ENCODE results near the gene KISS1R.

KISS1R gene

DNA sequence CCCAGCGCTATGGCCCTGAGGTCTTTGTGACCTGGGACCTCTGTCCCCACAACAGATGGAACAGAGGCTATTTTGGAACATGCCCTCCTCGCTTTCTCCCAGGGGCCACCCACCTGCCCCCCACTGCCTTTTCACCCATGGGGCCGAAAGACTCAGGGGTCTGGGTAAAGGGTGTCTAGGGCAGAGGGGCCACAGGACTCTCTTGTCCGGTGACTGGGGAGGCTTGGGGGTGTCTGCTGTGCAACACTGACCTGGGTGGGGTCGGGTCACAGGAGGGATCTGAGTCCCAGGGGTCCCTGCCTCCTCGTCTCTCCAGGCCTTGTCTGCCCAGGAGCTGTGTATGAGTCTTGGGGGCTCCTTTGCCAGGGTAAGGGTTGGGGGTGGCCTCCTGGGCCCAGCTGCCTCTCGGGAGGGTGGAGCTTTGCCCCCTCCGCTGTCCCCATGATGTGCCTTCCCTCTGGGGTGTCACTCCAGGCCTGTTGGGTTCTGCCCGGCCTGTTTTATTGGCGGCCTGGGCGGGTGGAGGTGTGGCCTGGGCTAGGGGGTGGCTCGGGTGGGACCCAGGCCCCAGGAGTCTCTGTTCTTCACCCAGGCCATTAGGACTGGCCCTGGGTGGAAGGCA lies 10.8 kb downstream of the KISS1R start:
- FAIRE-seq (no peak), DNase-seq (ENCODE audit: insufficient read length, low spot score) (no peak)
- no peak for TF ChIP-seq TAF1 (IDR thresholded peaks at IDR 0.05; ENCODE audit: low read depth, low read length)
- TF ChIP-seq POU2F2 (IDR thresholded peaks at IDR 0.05; ENCODE audit: low read depth, low read length), result no peak
- TF ChIP-seq POLR2AphosphoS5 (IDR thresholded peaks at IDR 0.05; ENCODE audit: low read depth, low read length), result no peak
- no peak for TF ChIP-seq POLR2A (IDR thresholded peaks at IDR 0.05; ENCODE audit: low read depth, low read length)
- no peak for TF ChIP-seq PAX5 (IDR thresholded peaks at IDR 0.05; ENCODE audit: insufficient read depth, low read length, severe bottlenecking)
- no peak for TF ChIP-seq SPI1 (IDR thresholded peaks at IDR 0.05; ENCODE audit: low read depth, low read length)

DNA sequence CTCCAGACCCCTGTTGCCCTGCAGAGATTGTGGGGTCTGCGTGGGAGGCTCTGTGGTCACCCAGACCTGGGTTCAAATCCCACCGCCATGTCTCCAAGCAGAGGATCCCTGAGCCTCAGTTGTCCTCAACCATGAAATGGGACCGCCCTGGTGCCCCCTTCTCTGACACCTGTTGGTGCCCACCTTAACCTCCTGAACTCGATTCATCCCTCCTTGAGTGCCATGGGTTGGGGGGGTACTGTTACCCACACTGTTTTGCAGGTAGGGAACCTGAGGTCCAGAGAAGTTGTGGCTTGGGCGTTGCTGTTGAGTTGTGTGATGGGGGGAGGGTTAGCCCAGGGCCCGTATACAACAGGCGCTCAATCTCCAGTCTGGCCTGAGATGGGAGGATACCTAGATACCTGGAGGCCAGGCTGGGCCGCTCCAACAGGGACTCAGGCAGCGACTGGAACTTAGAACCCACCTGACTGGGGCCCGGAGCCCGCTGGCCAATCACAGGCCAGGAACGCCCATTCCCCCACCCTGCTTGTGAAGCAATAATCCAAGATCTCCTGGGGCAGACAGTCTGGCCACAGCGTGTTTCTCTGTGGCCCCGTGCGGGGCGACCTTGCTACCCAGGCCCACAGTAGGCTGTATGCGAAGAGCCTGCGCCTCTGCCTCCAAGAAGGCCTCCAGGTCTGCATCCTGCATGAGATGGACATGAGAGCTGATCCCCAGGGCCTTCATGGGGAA lies 11.5 kb downstream of the KISS1R start:
- FAIRE-seq (no peak), DNase-seq (ENCODE audit: insufficient read length, low spot score) (no peak)
- TF ChIP-seq POU2F2 (IDR thresholded peaks at IDR 0.05; ENCODE audit: low read depth, low read length), result no peak
- no peak for TF ChIP-seq SPI1 (IDR thresholded peaks at IDR 0.05; ENCODE audit: low read depth, low read length)
- TF ChIP-seq POLR2A (IDR thresholded peaks at IDR 0.05; ENCODE audit: low read depth, low read length), result no peak
- no peak for TF ChIP-seq PAX5 (IDR thresholded peaks at IDR 0.05; ENCODE audit: insufficient read depth, low read length, severe bottlenecking)
- TF ChIP-seq TAF1 (IDR thresholded peaks at IDR 0.05; ENCODE audit: low read depth, low read length), result no peak
- TF ChIP-seq POLR2AphosphoS5 (IDR thresholded peaks at IDR 0.05; ENCODE audit: low read depth, low read length), result no peak

DNA sequence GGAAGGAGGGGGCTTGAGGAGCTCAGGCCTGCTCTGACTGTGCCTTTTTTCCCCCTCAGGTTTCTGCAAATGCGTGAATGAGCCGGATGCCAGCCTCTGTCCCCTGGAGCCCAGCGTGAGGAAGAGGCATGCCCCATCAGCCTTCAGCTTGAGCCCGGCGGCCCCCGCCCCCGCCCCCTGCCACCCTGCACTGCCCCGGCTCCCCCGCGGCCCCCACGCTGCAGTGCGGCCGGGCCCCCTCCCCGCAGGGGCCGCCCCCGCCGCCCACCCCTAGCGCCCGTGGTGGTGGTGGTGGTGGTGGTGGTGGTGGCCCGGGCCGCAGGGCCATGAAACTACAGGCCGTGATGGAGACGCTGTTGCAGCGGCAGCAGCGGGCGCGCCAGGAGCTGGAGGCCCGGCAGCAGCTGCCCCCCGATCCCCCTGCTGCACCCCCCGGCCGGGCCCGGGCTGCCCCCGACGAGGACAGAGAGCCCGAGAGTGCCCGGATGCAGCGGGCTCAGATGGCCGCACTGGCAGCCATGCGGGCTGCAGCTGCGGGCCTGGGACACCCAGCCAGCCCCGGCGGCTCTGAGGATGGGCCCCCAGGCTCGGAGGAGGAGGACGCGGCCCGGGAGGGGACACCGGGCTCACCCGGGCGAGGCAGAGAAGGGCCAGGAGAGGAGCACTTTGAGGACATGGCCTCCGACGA lies 12.2 kb downstream of the KISS1R start:
- no peak for FAIRE-seq
- no peak for DNase-seq (ENCODE audit: insufficient read length, low spot score)
- TF ChIP-seq POLR2A (IDR thresholded peaks at IDR 0.05; ENCODE audit: low read depth, low read length) (no peak), POLR2AphosphoS5 (IDR thresholded peaks at IDR 0.05; ENCODE audit: low read depth, low read length) (no peak), SPI1 (IDR thresholded peaks at IDR 0.05; ENCODE audit: low read depth, low read length) (no peak), TAF1 (IDR thresholded peaks at IDR 0.05; ENCODE audit: low read depth, low read length) (no peak), POU2F2 (IDR thresholded peaks at IDR 0.05; ENCODE audit: low read depth, low read length) (no peak), PAX5 (IDR thresholded peaks at IDR 0.05; ENCODE audit: insufficient read depth, low read length, severe bottlenecking) (no peak)

DNA sequence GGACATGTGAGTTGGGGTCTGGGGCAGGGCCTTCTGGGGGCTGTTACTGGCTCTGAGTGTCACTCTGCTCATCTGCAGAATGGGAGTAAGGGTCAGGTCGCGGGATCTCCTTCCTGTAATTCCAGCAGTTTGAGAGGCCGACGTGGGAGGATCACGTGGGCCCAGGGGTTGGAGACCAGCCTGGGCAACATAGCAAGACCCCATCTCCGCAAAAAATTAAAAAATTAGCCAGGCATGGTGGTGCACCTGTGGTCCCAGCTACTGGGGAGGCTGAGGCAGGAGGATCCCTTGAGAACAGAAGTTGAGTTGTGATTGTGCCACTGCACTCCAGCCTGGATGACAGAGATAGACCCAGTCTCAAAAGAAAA lies 12.7 kb downstream of the KISS1R start:
- FAIRE-seq, result no peak
- no peak for TF ChIP-seq TAF1 (IDR thresholded peaks at IDR 0.05; ENCODE audit: low read depth, low read length)
- TF ChIP-seq POLR2AphosphoS5 (IDR thresholded peaks at IDR 0.05; ENCODE audit: low read depth, low read length), result no peak
- TF ChIP-seq PAX5 (IDR thresholded peaks at IDR 0.05; ENCODE audit: insufficient read depth, low read length, severe bottlenecking), result no peak

DNA sequence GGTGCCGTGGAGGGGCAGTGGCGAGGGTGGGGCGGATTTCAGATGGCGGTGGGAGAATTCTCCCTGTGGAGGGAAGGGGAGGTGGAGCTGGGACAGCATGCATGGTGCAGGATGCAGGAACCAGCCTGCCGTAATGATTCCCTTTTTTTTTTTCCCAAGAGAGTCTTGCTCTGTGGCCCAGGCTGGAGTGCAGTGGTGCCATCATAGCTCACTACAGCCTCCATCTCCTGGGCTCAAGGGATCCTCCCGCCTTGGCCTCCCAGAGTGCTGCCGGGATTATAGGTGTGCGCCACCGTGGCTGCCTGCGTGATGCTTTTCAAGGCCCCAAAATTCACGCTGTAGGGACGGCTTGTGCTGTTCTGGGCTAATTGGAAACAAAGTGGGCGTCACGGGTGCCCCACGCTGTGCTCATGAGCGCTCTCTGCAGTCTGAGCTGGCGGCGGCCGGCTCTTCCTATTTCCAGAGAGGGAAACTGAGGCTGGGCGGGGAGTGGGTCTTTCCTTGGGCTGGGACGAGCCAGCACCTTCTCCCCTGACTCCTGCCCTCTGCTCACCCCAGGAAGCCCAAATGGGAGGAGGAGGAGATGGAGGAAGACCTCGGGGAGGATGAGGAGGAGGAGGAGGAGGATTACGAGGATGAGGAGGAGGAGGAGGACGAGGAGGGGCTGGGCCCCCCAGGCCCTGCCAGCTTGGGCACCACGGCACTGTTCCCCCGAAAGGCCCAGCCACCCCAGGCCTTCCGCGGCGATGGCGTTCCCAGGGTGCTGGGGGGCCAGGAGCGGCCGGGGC lies 14.9 kb downstream of the KISS1R start:
- no peak for DNase-seq (ENCODE audit: insufficient read length, low spot score)
- TF ChIP-seq PAX5 (IDR thresholded peaks at IDR 0.05; ENCODE audit: insufficient read depth, low read length, severe bottlenecking) (no peak), SPI1 (IDR thresholded peaks at IDR 0.05; ENCODE audit: low read depth, low read length) (no peak), TAF1 (IDR thresholded peaks at IDR 0.05; ENCODE audit: low read depth, low read length) (no peak), POLR2AphosphoS5 (IDR thresholded peaks at IDR 0.05; ENCODE audit: low read depth, low read length) (no peak), POLR2A (IDR thresholded peaks at IDR 0.05; ENCODE audit: low read depth, low read length) (no peak), POU2F2 (IDR thresholded peaks at IDR 0.05; ENCODE audit: low read depth, low read length) (no peak)
- FAIRE-seq, result no peak

More for the DNA sequence above, 12.7 kb downstream of the KISS1R start:
- DNase-seq (ENCODE audit: insufficient read length, low spot score), result no peak

DNA sequence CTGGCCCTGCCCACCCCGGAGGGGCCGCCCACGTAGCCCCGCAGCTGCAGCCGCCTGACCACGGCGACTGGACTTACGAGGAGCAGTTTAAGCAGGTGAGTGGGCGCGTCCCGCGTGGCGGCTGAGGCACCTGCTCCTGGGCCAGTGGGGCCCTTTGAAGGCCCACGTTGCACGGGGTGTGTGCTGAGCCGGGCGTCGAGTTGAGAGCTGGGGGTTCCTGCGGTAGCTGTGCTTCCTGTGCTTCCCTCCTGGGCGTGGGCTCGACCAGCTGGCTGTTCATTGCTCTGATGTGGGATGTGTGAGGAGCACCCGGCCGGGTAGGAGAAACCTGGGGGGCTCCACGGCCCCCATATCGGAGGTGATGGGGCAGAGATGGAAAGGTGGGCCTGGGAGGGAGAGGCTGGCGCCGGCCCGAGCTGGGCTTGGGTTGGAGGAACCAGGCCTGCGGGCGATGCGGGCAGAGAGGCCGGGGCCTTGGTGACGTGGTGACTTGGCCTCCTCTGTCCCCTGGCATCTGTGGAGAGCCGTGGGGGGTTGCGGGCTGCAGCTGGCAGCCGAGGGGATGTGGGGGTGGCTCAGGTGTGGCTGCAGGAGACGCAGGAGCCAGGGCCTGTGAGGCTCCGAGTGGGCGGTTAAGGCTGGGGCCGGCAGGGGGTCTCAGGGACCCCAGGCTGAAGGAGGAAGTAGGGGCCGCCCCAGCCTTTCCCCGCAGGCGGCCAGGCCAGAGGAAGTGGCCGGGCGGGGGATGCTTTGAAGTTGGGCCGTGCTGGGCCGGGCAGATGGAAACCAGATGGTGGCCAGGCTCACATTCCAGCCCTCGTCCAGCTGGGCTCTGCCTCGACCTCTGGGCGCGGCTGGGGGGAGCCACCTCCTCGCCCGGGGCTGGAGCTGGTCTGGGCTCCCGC lies 15.8 kb downstream of the KISS1R start:
- FAIRE-seq (peak; percentile 88), DNase-seq (ENCODE audit: insufficient read length, low spot score) (no peak)
- TF ChIP-seq PAX5 (IDR thresholded peaks at IDR 0.05; ENCODE audit: insufficient read depth, low read length, severe bottlenecking), result no peak
- TF ChIP-seq POLR2A (IDR thresholded peaks at IDR 0.05; ENCODE audit: low read depth, low read length), result no peak
- TF ChIP-seq TAF1 (IDR thresholded peaks at IDR 0.05; ENCODE audit: low read depth, low read length), result peak; percentile 37; the same call in 1 of the 2 replicates
- peak; percentile 56 for TF ChIP-seq SPI1 (IDR thresholded peaks at IDR 0.05; ENCODE audit: low read depth, low read length)
- TF ChIP-seq POU2F2 (IDR thresholded peaks at IDR 0.05; ENCODE audit: low read depth, low read length), result peak; percentile 28; the same call in 1 of the 2 replicates
- no peak; the same call in 1 of the 2 replicates for TF ChIP-seq POLR2AphosphoS5 (IDR thresholded peaks at IDR 0.05; ENCODE audit: low read depth, low read length)

DNA sequence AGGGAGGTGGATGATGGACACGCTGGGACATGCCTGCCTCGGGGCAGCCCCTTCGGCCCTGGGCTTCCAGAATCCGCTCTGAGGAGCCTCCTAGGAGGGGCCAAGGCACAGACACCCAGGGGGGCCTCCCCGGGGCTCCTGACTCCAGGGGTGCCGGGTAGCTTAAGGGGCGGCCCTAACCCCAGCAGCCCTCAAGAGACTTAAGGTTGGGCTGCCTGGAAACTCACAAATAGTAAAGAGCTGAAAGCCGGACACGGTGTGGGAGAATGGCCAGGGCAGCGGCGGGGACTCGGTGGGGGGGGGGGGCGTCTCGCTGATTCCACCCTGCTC lies 16.4 kb downstream of the KISS1R start:
- no peak for DNase-seq (ENCODE audit: insufficient read length, low spot score)
- FAIRE-seq, result no peak
- TF ChIP-seq POLR2AphosphoS5 (IDR thresholded peaks at IDR 0.05; ENCODE audit: low read depth, low read length) (no peak), PAX5 (IDR thresholded peaks at IDR 0.05; ENCODE audit: insufficient read depth, low read length, severe bottlenecking) (no peak), POLR2A (IDR thresholded peaks at IDR 0.05; ENCODE audit: low read depth, low read length) (no peak), TAF1 (IDR thresholded peaks at IDR 0.05; ENCODE audit: low read depth, low read length) (no peak), SPI1 (IDR thresholded peaks at IDR 0.05; ENCODE audit: low read depth, low read length) (no peak), POU2F2 (IDR thresholded peaks at IDR 0.05; ENCODE audit: low read depth, low read length) (no peak)

DNA sequence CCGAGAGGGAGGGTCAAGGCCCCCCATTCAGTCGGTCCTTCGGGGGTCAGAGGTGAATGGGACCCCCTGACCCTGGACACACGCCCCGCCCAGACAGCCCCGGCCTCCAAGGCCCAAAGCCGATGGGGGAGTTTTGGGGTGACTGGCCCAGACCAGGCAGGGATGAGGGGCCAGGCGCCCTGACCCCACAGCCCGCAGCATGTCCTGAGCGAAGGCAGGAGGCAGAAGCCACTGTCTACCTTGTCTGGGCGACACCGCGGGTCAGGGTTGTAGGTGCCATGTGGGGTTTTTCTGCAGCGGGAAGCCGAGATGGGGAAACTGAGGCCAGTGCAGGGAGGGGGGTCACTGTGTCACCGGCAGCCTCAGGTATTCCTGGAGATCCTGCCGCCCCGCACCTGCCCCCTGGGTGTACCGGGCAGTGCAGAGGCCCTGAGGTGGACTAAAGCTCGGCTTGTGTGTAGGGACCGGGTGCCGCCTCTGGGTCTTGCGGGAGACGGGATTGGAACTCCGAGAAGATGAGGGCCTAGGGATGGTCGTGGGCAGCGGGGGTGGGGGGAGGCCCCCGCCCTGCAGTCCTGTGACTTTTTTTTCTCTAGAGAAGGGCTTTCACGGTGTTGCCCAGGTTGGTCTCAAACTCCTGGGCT lies 17.2 kb downstream of the KISS1R start:
- peak; percentile 59 for FAIRE-seq
- TF ChIP-seq POU2F2 (IDR thresholded peaks at IDR 0.05; ENCODE audit: low read depth, low read length), result no peak
- no peak for TF ChIP-seq POLR2A (IDR thresholded peaks at IDR 0.05; ENCODE audit: low read depth, low read length)
- TF ChIP-seq SPI1 (IDR thresholded peaks at IDR 0.05; ENCODE audit: low read depth, low read length), result no peak
- TF ChIP-seq PAX5 (IDR thresholded peaks at IDR 0.05; ENCODE audit: insufficient read depth, low read length, severe bottlenecking), result no peak
- no peak for TF ChIP-seq POLR2AphosphoS5 (IDR thresholded peaks at IDR 0.05; ENCODE audit: low read depth, low read length)
- TF ChIP-seq TAF1 (IDR thresholded peaks at IDR 0.05; ENCODE audit: low read depth, low read length), result no peak

More for the DNA sequence above, 17.2 kb downstream of the KISS1R start:
- DNase-seq (ENCODE audit: insufficient read length, low spot score), result no peak
